MM.1S (cell line): ENCODE data around the gene CCDC40.

ENCODE experiments used
- CTCF ChIP-seq: fragments of 300-600 bp; sonication (generic); IDR thresholded peaks from 2 replicates; pipeline ENCODE4 v1.5.1; 2016; ENCODE audit warnings: antibody characterized with exemption, low read length, mixed read lengths
- EZH2 ChIP-seq: fragments of 300-600 bp; sonication (generic); optimal IDR thresholded peaks from 2 replicates; pipeline ENCODE3; 2017; ENCODE audit warnings: low read depth, mild to moderate bottlenecking, antibody characterized with exemption, low read length, mixed read lengths
- EZH2phosphoT487 ChIP-seq: fragments of 300-600 bp; sonication (generic); IDR thresholded peaks from 2 replicates; pipeline ENCODE4 v1.6.1; 2018; ENCODE audit warnings: antibody characterized with exemption, low read length

- TF ChIP-seq CTCF (no peak), EZH2 (no peak), EZH2phosphoT487 (no peak)
Measured at GRCh38 chr17:80132906-80133625, 96.6 kb downstream of the CCDC40 start.
